ENCODE data around the gene MXD3.

Gene MXD3

DNA sequence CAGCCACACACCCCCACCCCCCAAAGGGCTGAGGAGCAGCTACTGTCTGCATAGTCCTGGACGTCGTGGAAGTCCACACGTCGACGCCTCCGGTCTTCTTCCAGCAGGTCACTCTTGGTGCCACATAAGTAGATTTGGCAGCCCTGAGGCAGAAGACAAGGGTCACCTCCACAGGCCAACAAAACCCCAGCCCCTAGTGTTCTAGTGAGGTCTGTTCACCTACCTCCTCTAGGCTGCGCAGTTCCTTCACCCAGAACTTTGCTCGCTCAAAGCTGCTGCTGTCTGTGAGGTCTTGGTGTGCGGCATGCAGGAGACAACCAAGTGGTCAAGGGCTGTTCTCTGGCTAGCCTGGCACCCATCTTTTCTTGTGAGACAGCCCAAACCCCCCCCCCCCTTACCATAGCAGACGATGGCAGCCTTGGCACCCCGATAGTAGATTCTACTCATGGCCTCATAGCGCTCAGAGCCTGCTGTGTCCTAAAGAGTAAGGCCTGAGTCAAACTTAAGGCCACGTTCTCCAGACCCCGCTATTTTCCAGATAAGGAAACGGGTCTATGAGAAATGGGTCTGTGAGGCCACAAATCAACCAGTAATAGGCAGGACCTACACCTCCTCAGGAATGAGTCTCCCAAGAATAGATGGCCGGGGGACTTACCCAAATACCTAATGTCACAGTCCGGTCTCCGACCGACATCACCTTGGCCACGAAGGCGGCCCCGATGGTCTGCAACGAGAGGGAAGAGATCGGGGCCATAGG is 9.2 kb downstream of the MXD3 start:
- DNase-seq, result no peak

- no peak for DNase-seq
Measured at GRCh38 chr5:177301503-177302165, 10.1 kb downstream of the MXD3 start.

DNA sequence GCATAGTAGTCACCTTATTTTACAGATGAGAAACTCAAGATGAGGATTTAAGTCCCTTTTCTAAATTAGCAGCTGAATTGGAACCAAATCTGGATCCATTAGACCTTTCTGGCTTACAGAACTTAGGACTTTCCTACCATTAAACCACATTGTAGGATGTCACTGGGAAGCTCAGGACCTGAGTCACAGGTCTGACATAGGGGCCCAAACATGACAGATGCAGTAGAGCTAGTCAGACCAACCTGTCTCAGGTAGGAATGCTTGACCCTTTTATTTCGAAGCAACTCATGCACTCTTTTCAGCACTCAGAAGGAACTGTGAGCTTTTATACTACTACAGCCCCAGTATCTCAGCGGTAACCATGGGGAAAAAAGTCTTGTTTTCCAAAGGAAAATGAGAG is 10.7 kb downstream of the MXD3 start:
- no peak for DNase-seq

DNA sequence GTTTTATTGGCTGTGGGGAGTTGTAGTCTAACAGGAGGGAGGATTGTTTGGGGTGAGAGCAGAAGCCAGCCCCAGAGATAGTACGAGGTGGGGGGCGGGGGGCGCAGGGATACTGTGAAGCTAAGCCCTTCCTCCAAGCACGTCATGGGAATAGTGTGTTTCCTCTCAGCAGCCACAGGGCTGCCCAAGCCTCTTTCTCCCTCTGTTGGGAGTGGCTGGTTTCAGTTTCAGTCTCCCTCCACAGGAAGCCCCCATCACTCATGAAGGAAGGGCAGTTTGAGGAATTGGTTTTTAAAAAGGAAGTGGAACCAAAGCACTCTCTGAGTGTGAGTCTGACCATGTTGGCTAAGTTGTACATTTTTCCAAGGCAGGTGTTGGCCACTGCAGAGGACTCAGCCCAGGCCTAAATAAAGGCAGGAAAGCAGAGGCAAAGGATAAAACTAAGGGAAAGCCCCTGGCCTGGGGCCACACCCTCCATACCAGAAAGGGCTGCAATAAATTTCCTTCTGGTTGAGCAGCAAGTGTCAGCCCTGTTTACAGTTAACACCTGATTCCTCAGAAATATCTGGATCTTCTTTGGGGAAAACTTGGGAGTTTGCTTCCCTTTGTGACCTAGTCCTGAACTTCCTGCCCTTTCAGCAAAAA is 11.3 kb downstream of the MXD3 start:
- peak; percentile 65 for DNase-seq

GRCh38 chr5:177299697-177300096 is 12.0 kb downstream of the MXD3 start:
- DNase-seq, result no peak

GRCh38 chr5:177297922-177298321 is 13.8 kb downstream of the MXD3 start:
- no peak for DNase-seq

GRCh38 chr5:177296581-177296980 is 15.1 kb downstream of the MXD3 start:
- DNase-seq, result no peak

DNA sequence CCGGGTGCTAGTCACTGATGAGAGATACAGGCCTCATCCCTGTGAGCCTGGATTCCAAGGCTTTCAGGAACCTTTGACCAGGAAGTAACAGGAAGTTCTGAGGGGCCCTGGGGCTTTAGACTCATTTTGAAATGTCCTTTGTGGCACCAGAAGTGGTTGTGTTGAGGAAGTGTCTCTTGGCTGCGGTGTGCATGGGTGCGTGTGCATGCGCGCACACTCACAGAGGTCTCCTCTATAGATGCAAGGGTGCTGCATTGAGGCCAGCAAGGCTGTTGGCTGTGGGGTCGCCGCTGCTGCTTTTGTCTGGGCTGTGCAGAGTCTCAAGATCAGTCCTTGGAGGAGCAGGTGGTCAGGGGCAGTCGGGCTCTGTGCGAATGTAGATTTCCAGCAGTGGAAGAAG is 15.8 kb downstream of the MXD3 start:
- no peak for DNase-seq

DNA sequence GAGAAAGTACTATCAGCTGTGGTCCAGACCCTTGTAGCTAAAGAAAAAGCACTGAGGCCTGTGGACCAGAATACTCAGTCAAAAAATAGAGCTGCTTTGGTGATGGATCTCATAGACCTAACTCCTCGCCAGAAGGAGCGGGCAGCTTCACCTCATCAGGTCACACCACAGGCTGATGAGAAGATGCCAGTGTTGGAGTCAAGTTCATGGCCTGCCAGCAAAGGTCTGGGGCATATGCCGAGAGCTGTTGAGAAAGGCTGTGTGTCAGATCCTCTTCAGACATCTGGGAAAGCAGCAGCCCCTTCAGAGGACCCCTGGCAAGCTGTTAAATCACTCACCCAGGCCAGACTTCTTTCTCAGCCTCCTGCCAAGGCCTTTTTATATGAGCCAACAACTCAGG is 17.1 kb downstream of the MXD3 start:
- no peak for DNase-seq

DNA sequence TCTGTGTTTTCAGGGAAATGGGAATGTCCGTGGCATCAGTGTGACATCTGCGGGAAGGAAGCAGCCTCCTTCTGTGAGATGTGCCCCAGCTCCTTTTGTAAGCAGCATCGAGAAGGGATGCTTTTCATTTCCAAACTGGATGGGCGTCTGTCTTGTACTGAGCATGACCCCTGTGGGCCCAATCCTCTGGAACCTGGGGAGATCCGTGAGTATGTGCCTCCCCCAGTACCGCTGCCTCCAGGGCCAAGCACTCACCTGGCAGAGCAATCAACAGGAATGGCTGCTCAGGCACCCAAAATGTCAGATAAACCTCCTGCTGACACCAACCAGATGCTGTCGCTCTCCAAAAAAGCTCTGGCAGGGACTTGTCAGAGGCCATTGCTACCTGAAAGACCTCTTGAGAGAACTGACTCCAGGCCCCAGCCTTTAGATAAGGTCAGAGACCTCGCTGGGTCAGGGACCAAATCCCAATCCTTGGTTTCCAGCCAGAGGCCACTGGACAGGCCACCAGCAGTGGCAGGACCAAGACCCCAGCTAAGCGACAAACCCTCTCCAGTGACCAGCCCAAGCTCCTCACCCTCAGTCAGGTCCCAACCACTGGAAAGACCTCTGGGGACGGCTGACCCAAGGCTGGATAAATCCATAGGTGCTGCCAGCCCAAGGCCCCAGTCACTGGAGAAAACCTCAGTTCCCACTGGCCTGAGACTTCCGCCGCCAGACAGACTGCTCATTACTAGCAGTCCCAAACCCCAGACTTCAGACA is 17.7 kb downstream of the MXD3 start:
- no peak for DNase-seq

DNA sequence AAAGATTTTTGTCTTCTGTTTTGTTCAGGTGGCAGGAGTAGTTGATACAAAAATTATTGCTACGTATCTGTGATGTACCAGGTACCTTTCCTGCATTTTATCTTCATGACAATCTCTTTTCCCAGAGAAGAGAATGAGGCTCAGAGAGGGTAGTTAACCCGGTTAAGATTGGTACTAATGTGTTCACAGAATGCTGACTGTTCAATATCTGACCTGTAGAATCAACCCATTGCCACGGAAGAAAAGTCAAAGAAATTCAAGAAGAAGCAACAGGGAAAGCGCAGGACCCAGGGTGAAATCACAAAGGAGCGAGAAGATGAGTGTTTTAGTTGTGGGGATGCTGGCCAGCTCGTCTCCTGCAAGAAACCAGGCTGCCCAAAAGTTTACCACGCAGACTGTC is 20.0 kb downstream of the MXD3 start:
- DNase-seq, result no peak

GRCh38 chr5:177290816-177291596 is 20.7 kb downstream of the MXD3 start:
- DNase-seq, result no peak

DNA sequence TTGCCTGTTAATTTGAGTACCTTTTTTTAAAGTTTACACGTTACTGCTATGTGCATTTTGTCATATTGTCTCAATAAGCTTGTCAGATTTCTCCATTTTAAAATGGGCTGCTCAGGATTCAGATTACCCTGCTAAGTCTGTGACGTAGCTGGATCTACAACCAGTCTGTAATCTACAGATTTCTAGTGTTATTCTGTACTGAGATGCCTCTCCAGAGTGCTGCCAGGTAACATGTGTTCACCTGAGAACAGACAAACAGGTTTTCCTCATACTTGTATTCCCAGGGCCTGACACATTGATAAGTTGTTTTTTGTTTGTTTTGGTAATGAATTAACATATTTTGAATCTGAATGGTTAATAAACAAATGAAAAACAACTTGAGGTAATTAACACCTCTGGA is 23.5 kb downstream of the MXD3 start:
- DNase-seq, result no peak

- DNase-seq, result no peak
Measured at GRCh38 chr5:177276886-177277285, 34.8 kb downstream of the MXD3 start.

DNA sequence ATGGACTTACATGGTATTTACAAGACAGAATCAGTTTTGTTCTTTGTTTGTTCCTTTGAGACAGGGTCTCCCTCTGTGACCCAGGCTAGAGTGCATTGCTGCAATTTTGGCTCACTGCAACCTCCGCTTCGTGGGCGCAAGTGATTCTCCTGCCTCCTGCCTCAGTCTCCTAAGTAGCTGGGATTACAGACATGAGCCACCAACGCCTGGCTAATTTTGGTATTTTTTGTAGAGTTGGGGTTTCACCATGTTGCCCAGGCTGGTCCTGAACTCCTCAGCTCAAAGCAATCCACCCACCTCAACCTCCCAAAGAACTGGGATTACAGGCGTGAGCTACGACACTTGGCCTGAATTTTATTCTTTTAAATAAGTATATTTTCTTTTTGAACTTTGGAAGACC is 35.8 kb downstream of the MXD3 start:
- DNase-seq, result no peak

- DNase-seq, result no peak
Measured at GRCh38 chr5:177271113-177271512, 40.6 kb downstream of the MXD3 start.

GRCh38 chr5:177270653-177271052 is 41.0 kb downstream of the MXD3 start:
- DNase-seq, result no peak

DNA sequence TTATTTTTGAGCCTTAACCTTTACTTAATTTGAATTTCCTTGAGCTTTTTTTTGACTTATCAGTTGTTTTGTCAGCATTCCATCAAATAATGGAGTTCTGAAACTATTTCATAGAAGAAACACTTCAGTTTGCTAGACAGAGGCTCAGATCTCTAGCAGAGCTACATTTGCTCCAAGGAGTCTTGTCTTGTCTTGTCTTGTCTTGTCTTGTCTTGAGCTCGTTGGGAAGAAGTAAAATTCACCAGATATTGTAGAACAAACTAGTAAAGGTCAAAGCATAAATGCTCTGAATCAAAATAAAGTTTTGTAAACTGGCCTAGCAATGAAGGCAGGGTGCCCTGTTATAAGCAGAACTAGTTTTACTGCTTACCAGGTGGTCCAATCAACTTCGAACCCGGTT is 41.7 kb downstream of the MXD3 start:
- DNase-seq, result no peak

GRCh38 chr5:177269232-177269895 is 42.3 kb downstream of the MXD3 start:
- no peak for DNase-seq

- no peak for DNase-seq
Measured at GRCh38 chr5:177265395-177265794, 46.3 kb downstream of the MXD3 start.

DNA sequence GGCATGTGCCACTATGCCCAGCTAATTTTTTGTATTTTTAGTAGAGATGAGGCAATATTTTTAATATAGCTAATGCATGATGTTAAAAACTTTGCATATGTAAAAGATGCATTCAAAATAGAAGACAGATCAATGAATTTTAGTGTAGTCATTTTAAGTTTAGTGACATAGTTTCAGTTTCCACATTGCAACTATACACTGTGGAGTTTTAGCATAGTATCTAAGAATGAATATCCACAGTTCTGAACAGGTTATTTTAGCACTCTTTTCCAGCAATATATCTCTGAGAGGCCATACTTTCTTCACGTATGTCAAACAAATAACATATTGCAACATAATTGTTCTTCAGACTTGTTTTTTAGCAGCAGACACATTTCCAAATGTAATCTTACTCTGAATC is 47.5 kb downstream of the MXD3 start:
- no peak for DNase-seq

GRCh38 chr5:177261510-177261909 is 50.2 kb downstream of the MXD3 start:
- no peak for DNase-seq
